Smooth muscle cell (in vitro differentiated cells): ENCODE results near the gene TRIL. TPM values are rescaled to one million over a fixed set of nuclear protein-coding genes. Genes with fewer than 3 reads are reported as not detected.
A peak's percentile ranks its signal among the peaks of the same experiment; 100 is the strongest.

Source experiments
- DNase-seq: peaks from one replicate; lab custom pipeline; 2025; ENCODE audit not compliant: unreplicated experiment; lab: John Stamatoyannopoulos, UW
- H2AFZ ChIP-seq: fragments of 200-600 bp; sonication (generic); 2 replicates; pipeline ENCODE4 v1.6.0; 2016; ENCODE audit warnings: antibody characterized with exemption, low read depth, mild to moderate bottlenecking
- H3F3A ChIP-seq: fragments of 200-600 bp; sonication (generic); 2 replicates; pipeline ENCODE4 v1.6.0; 2017; ENCODE audit warnings: antibody characterized with exemption, low read depth
- H3K27ac ChIP-seq: fragments of 200-600 bp; sonication (generic); 2 replicates; pipeline ENCODE4 v1.5.1; 2016; ENCODE audit warnings: low read depth, mild to moderate bottlenecking
- H3K27me3 ChIP-seq: fragments of 200-600 bp; sonication (generic); 2 replicates; pipeline ENCODE4 v1.6.1; 2016; ENCODE audit warnings: low read depth, mild to moderate bottlenecking
- H3K36me3 ChIP-seq: fragments of 200-600 bp; sonication (generic); 2 replicates; pipeline ENCODE4 v1.5.1; 2016; ENCODE audit warnings: low read depth
- H3K4me1 ChIP-seq: fragments of 200-600 bp; sonication (generic); 2 replicates; pipeline ENCODE4 v1.5.1; 2016; ENCODE audit warnings: low read depth
- H3K4me2 ChIP-seq: fragments of 200-600 bp; sonication (generic); 2 replicates; pipeline ENCODE4 v1.6.0; 2016; ENCODE audit warnings: mild to moderate bottlenecking
- H3K4me3 ChIP-seq: fragments of 200-600 bp; sonication (generic); 2 replicates; pipeline ENCODE4 v1.5.1; 2016; ENCODE audit warnings: mild to moderate bottlenecking
- H3K79me2 ChIP-seq: fragments of 200-600 bp; sonication (generic); 2 replicates; pipeline ENCODE4 v1.6.0; 2016; ENCODE audit warnings: low read depth, mild to moderate bottlenecking
- H3K9ac ChIP-seq: fragments of 200-600 bp; sonication (generic); 2 replicates; pipeline ENCODE4 v1.6.0; 2016; ENCODE audit warnings: low read depth
- H3K9me3 ChIP-seq: fragments of 200-600 bp; sonication (generic); replicated peaks from 2 replicates; pipeline ENCODE4 v1.5.1; 2016; ENCODE audit warnings: low read depth
- H4K20me1 ChIP-seq: fragments of 200-600 bp; sonication (generic); 2 replicates; pipeline ENCODE4 v1.6.0; 2016; ENCODE audit warnings: low read depth
- CTCF ChIP-seq: fragments of 200-600 bp; sonication (generic); IDR thresholded peaks from 2 replicates; pipeline ENCODE4 v1.5.1; 2017; ENCODE audit warnings: borderline replicate concordance, mild to moderate bottlenecking, antibody characterized with exemption; ENCODE audit not compliant: insufficient read depth, poor library complexity, severe bottlenecking
- WGBS: methylation state at CpG from one replicate; pipeline ENCODE4 v1.1.7; 2016; ENCODE audit warnings: low lambda C conversion rate; 5-methylcytosine and 5-hydroxymethylcytosine counted together
- polyA plus RNA-seq: library from polyadenylated mRNA; unstranded; fragments of >200 nt; fragmentation: Nextera tagmentation; extraction: Ambion mirVana; gene quantifications from 2 replicates; pipeline ENCODE4 v1.2.1, GENCODE V29; 2016
- total RNA-seq: library from RNA; depleted of rRNA; stranded (reverse); fragments of >200 nt; gene quantifications from 2 replicates; pipeline ENCODE4 v1.2.3, GENCODE V29; 2014

Gene TRIL
- total and polyA plus RNA-seq, 2 experiments from 2014 or later, result 11.0 to 11.1 TPM

- Histone ChIP-seq H3K4me2 (peak overlapping the region; percentile 97), H3K4me1 (peaks cover 22% of the 10 kb centered on the region), H3K79me2 (no peaks in the 10 kb centered on the region), H3F3A (peaks cover 32% of the 10 kb centered on the region), H3K4me3 (peak overlapping the region; percentile 68), H3K36me3 (no peaks in the 10 kb centered on the region), H3K27ac (peak overlapping the region; percentile 44), H3K9me3 (no peaks in the 10 kb centered on the region), H3K9ac (no peak overlapping the region), H2AFZ (peak overlapping the region; percentile 83), H3K27me3 (no peaks in the 10 kb centered on the region), H4K20me1 (peaks cover 7% of the 10 kb centered on the region)
- TF ChIP-seq CTCF, result no peak
- 4% methylated on average over 47 of the region's 47 CpGs for WGBS
- no peak for DNase-seq
Observed at GRCh38 chr7:28957751-28958234, 337 bp downstream of the TRIL start.

GRCh38 chr7:28957064-28957750, 923 bp downstream of the TRIL start:
- no peaks in the 10 kb centered on the region for H3K27me3 ChIP-seq

GRCh38 chr7:28956608-28957063, 1.5 kb downstream of the TRIL start:
- no peak overlapping the region for H3K9ac ChIP-seq
- H3K4me2 ChIP-seq, result peak overlapping the region; percentile 97
- peak; percentile 60 for TF ChIP-seq CTCF
- no peaks in the 10 kb centered on the region for H3K27me3 ChIP-seq
- WGBS, result 1% methylated on average over 39 of the region's 39 CpGs
- no peaks in the 10 kb centered on the region for H3K9me3 ChIP-seq
- H3K4me3 ChIP-seq, result peak overlapping the region; percentile 68
- DNase-seq, result peak; percentile 53
- H3K27ac ChIP-seq, result no peak overlapping the region
- peaks cover 7% of the 10 kb centered on the region for H4K20me1 ChIP-seq
- no peaks in the 10 kb centered on the region for H3K36me3 ChIP-seq
- H3F3A ChIP-seq, result peaks cover 40% of the 10 kb centered on the region
- H3K4me1 ChIP-seq, result peaks cover 22% of the 10 kb centered on the region
- no peaks in the 10 kb centered on the region for H3K79me2 ChIP-seq
- H2AFZ ChIP-seq, result peak overlapping the region; percentile 83

More at GRCh38 chr7:28957064-28957750, 923 bp downstream of the TRIL start:
- peaks cover 22% of the 10 kb centered on the region for H3K4me1 ChIP-seq
- WGBS, result 5% methylated on average over 56 of the region's 59 CpGs
- peak overlapping the region; percentile 97 for H3K4me2 ChIP-seq
- H3F3A ChIP-seq, result peaks cover 38% of the 10 kb centered on the region
- H4K20me1 ChIP-seq, result peaks cover 7% of the 10 kb centered on the region
- no peak for TF ChIP-seq CTCF
- no peak overlapping the region for H3K9ac ChIP-seq
- no peak for DNase-seq
- H3K4me3 ChIP-seq, result peak overlapping the region; percentile 68
- no peak overlapping the region for H3K27ac ChIP-seq
- H3K9me3 ChIP-seq, result no peaks in the 10 kb centered on the region
- H2AFZ ChIP-seq, result peak overlapping the region; percentile 83
- H3K36me3 ChIP-seq, result no peaks in the 10 kb centered on the region
- no peaks in the 10 kb centered on the region for H3K79me2 ChIP-seq
